ENCODE measurements around the gene CYTH1. TPM values are rescaled to one million over a fixed set of nuclear protein-coding genes. Genes with fewer than 3 reads are reported as not detected.

The CYTH1 gene
- polyA plus RNA-seq, 1 of the 3 experiments (the other 2 are of a cell fraction), result 23.8 TPM

GRCh38 chr17:78624324-78625151, 157.5 kb downstream of the CYTH1 start:
- no peak for TF ChIP-seq SIN3A (IDR thresholded peaks at IDR 0.05; ENCODE audit: borderline replicate concordance, low read depth, low read length)
- TF ChIP-seq GATA2 (CRISPR knock-in tag; IDR thresholded peaks at IDR 0.05), result no peak
- no peak for TF ChIP-seq SMC3 (IDR thresholded peaks at IDR 0.05; ENCODE audit: low read depth, low read length)
- TF ChIP-seq RFX5 (IDR thresholded peaks at IDR 0.05; ENCODE audit: low read length), result no peak
- TF ChIP-seq JUND (IDR thresholded peaks at IDR 0.05), result no peak
- no peak for TF ChIP-seq CHD2 (IDR thresholded peaks at IDR 0.05; ENCODE audit: low read length, partially characterized antibody)
- TF ChIP-seq IRF3 (IDR thresholded peaks at IDR 0.05; ENCODE audit: low read depth, low read length), result no peak
- TF ChIP-seq MXI1 (IDR thresholded peaks at IDR 0.05; ENCODE audit: low read depth, low read length), result no peak
- no peak for TF ChIP-seq GABPA (IDR thresholded peaks at IDR 0.05; ENCODE audit: low read depth)
- Histone ChIP-seq H3K27me3 (ENCODE audit: insufficient read depth) (0 out of 2 replicates have a peak, but pooled peaks cover 3% of the 10 kb centered on the region), H3K9ac (no peak overlapping the region), H3K4me1 (ENCODE audit: control insufficient read depth in 1 of 2, insufficient read depth in 2 of 2, low read depth in 1 of 2, low read length in 1 of 2) (no peaks in the 10 kb centered on the region), H3F3A (replicated peaks; ENCODE audit: insufficient read depth) (no peaks in the 10 kb centered on the region), H3K9me3 (no peaks in the 10 kb centered on the region), H4K20me1 (ENCODE audit: insufficient read depth) (no peaks in the 10 kb centered on the region), H3K9me2 (no peaks in the 10 kb centered on the region), H2AFZ (ENCODE audit: low read depth) (no peak overlapping the region), H3K79me2 (ENCODE audit: insufficient read depth) (no peaks in the 10 kb centered on the region), H3K4me3 (ENCODE audit: low read depth in 2 of 2, low read length in 1 of 2) (no peak overlapping the region), H3K27ac (ENCODE audit: low read depth in 2 of 2, low read length in 1 of 2) (no peak overlapping the region), H3K4me2 (no peak overlapping the region), H3K36me3 (replicated peaks in 1 of 2; ENCODE audit: control insufficient read depth in 1 of 2, insufficient read depth in 2 of 2, low read length in 1 of 2) (no peaks in the 10 kb centered on the region)
- WGBS (ENCODE audit: low lambda C conversion rate), result 89% methylated on average over 14 of the region's 14 CpGs
- POLR2A ChIA-PET, result no interaction called here
- no peak for DNase-seq
- CTCF ChIA-PET, result interaction anchor here (1.7 kb wide), 1 partner anchor 7 kb away, joined by 6 read pairs; no protein-coding TSS in a partner anchor

Small RNA genes within 50 kb of the gene (small RNA-seq; reads per million reads assigned to genes)
- gene RNU6-638P, result 0 reads per million in 7 experiments

Other genes with a start within 250 kb of the CYTH1 start
- not detected in 2 replicates for gene DNAH17, start 204.9 kb downstream of the CYTH1 start, polyA plus RNA-seq (2012; rRNA removed)
- gene USP36, start 58.5 kb upstream of the CYTH1 start, polyA plus RNA-seq (2012; rRNA removed), result 34.6 and 41.2 TPM in 2 replicates
- gene CEP295NL, start 120.9 kb upstream of the CYTH1 start, polyA plus RNA-seq (2012; rRNA removed), result 0.31 and 0.35 TPM in 2 replicates
- gene TIMP2, start 143.1 kb upstream of the CYTH1 start, polyA plus RNA-seq (2012; rRNA removed), result 256 and 441 TPM in 2 replicates
- gene LGALS3BP, start 197.7 kb upstream of the CYTH1 start, polyA plus RNA-seq (2012; rRNA removed), result 272 and 579 TPM in 2 replicates
- gene CANT1, start 227.5 kb upstream of the CYTH1 start, polyA plus RNA-seq (2012; rRNA removed), result 83.8 and 87.4 TPM in 2 replicates
- 11.6 and 14.3 TPM in 2 replicates for gene C1QTNF1, start 241.9 kb upstream of the CYTH1 start, polyA plus RNA-seq (2012; rRNA removed)